GM10248 (cell line): ENCODE data around the gene UNC45B.

Experiments
- CTCF ChIA-PET: fragments of 300-600 bp; sonication (Branson Sonifier 250); formaldehyde crosslinking; extraction: SDS; loops from one replicate; lab custom pipeline; 2021; ENCODE audit warnings: antibody characterized with exemption; lab: Yijun Ruan, JAX
- POLR2A ChIA-PET: fragments of 350-650 bp; sonication (Branson Sonifier 250); formaldehyde crosslinking; extraction: SDS; loops from one replicate; lab custom pipeline; 2020; ENCODE audit warnings: antibody characterized with exemption; lab: Yijun Ruan, JAX
- DNase-seq: peaks from one replicate; pipeline ENCODE4 v3.0.0; 2012; ENCODE audit errors: extremely low spot score
- TF ChIP-seq, protein P1 (sequence below): IDR thresholded peaks from 2 replicates; pipeline ENCODE4 v1.5.1; 2012; ENCODE audit warnings: mild to moderate bottlenecking, low read depth; ENCODE audit errors: extremely low read depth, missing control alignments, control extremely low read depth

Gene UNC45B

DNA sequence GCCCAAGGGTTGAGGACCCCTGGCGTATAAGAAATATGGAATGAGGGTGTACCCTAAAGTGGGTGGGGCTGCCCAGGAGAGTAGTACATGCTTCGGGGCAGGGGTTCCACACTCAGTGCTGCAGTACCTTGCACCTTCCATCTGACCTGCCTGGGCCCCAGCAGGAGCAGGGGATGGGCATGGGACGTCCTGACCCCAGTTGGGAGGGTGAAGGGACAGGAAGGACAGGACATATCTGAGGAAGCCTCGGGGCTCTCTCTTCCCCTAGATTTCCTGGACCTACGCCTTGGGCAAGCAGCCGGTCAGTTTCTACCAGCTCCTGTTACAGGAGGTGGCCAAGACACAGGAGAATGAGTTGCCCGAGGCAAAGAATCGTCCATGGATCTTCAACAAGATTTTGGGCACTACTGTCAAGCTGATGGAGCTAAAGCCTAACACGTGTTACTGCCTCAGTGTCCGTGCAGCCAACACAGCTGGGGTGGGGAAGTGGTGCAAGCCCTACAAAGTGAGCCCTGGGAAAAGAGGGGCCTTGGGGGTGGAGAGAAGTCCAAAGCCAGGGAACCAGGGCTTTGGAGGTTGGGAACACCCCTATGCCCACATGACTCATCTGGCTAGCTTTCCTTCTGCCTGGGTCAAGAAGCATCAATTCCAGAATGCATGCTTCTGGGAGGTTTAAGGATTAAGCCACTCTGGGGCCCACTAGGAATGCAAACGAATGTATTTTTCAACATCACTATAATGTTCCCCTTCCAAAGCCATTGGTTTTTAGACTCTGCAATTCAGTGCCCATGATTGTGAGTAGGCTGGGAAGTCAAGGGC, 18.3 kb upstream of the UNC45B start:
- ChIA-PET POLR2A (no interaction called here), CTCF (interaction anchor here (1.1 to 4.4 kb wide), 3 partner anchors 10 to 14 kb away, joined by 4 to 29 read pairs (median 10); partner anchors contain the start of gene RAD51D)
- TF ChIP-seq, protein P1, sequence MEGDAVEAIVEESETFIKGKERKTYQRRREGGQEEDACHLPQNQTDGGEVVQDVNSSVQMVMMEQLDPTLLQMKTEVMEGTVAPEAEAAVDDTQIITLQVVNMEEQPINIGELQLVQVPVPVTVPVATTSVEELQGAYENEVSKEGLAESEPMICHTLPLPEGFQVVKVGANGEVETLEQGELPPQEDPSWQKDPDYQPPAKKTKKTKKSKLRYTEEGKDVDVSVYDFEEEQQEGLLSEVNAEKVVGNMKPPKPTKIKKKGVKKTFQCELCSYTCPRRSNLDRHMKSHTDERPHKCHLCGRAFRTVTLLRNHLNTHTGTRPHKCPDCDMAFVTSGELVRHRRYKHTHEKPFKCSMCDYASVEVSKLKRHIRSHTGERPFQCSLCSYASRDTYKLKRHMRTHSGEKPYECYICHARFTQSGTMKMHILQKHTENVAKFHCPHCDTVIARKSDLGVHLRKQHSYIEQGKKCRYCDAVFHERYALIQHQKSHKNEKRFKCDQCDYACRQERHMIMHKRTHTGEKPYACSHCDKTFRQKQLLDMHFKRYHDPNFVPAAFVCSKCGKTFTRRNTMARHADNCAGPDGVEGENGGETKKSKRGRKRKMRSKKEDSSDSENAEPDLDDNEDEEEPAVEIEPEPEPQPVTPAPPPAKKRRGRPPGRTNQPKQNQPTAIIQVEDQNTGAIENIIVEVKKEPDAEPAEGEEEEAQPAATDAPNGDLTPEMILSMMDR, result no peak
- DNase-seq, result no peak

DNA sequence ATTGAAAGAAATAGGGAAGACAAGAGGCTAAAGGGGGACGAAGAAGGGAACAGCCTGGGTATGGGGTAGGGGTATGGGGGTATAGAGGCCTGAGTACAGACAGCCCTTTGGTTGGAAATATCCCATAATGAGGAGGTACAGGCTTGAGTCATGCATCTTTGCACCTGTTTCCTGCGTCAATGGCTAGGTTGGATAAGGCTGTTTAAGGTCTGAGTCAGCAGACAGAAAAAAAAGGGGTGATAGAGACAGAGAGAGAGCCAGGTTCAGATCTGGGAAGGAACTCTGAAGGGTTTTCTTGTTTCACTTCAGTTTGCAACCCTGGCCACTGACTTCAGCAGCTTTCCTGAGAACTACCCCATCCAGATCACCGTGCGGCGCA, 17.7 kb upstream of the UNC45B start:
- ChIA-PET POLR2A (no interaction called here), CTCF (interaction anchor here (1.0 to 4.4 kb wide), 5 partner anchors 9 to 40 kb away, joined by 3 to 29 read pairs (median 7); partner anchors contain the start of genes NLE1 and RAD51D)
- TF ChIP-seq, protein P1, result no peak
- DNase-seq, result no peak

DNA sequence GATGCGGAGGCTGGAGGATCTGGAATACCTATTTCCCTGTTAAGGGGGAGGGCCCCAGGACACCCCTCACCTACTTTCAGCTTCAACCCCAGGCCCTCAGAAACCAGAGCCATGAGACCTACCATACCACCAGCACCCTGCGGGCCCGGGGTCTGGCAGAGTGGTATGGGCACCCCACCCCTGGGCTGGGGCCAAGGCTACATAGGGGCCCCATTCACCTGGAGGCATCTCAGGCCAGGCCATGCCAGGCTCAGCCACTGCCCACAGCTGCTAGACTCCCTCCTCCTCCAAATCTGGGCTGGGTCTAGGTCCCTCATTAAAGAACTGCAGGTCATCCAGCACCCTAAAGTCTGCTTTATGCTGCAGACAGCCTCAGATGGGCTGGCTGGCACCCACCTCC, 17.2 kb upstream of the UNC45B start:
- no peak for DNase-seq
- CTCF ChIA-PET, result interaction anchor here (1.0 to 4.4 kb wide), 6 partner anchors 8 to 132 kb away, joined by 3 to 29 read pairs (median 5); partner anchors contain the start of genes FNDC8, NLE1 and RAD51D
- POLR2A ChIA-PET, result no interaction called here
- TF ChIP-seq, protein P1, result no peak

DNA sequence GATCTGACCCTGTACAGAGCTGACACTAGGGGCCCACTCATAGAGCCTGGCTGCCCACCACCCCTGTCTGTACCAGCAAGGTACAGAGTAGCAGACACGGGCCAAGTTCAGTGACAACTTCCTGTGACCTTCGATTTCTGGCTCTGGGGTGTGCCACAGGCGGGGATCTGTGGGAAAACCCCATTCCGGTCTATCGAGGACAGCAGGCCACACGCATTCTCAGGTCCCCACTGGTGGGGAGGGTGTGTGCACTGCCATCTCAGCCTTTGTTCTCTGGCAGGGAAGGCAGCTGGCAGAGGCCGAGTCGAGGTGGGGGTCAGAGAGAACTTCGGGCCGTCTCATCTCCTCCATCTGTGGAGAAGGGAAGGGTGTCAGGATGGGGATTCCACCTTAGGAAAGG, 15.5 kb upstream of the UNC45B start:
- CTCF ChIA-PET, result no interaction called here
- TF ChIP-seq, protein P1, result no peak
- POLR2A ChIA-PET, result no interaction called here
- DNase-seq, result no peak

DNA sequence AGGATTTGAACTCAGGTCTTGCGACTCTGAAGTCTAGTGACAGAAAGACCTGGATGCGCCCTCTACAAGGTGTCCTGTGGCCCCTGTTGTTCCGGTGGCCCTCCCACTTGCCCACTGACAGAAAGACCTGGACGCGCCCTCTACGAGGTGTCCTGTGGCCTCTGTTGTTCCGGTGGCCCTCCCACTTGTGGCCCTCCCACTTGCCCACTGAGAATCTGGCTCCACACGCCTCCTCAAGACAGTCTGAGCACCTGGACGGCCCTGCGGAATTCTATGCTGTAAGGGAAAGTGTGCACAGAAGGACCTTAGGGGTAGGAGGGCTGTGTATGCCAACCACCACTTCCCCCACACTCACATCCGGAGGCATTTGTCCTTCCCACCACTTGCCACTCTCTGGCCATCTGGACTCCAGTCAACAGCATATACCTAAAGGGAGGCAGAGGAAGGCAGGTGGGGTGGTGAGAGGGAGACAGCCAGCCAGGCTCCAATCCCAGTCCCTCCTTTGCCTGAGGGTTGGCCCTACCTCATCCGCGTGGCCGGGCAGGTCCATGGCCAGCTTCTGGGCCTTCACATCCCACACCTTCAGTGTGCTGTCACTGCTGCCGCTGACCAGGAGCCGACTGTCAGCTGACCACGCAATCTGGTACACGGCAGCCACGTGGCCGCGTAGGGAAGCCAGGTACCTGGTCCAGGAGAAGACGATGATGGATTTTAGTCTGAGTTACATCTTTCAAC, 14.6 kb upstream of the UNC45B start:
- no peak for DNase-seq
- ChIA-PET POLR2A (no interaction called here), CTCF (interaction anchor here (1.7 kb wide), 1 partner anchor 614 kb away, joined by 3 read pairs; no protein-coding TSS in a partner anchor)
- TF ChIP-seq, protein P1, result no peak

DNA sequence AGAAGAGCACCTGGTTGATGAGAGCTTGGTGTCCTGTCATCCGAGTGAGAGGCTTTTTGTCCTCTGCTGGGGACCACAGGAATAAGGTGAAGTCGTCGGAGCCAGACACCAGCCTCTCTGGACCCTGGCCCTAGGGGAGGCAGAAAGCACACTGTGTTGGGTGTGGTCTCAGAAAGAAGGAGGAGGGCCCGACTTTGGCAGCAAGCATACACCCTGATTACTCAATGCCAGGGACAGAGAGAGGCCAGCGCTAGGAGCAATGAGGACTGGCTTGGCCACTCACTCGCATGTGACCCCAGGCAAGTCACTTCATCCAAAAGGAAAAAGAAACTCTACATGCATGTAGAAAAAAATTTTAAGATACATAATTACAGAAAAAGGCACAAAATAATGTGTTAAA, 12.3 kb upstream of the UNC45B start:
- TF ChIP-seq, protein P1, result no peak
- ChIA-PET CTCF (interaction anchor here (0.9 to 1.1 kb wide), 3 partner anchors 8 to 16 kb away, joined by 3 to 4 read pairs (median 3); no protein-coding TSS in a partner anchor), POLR2A (no interaction called here)
- no peak for DNase-seq
